HepG2 (cell line): ENCODE measurements around the gene CALML6. TPM values are rescaled to one million over a fixed set of nuclear protein-coding genes. Genes with fewer than 3 reads are reported as not detected.
A peak's percentile ranks its signal among the peaks of the same experiment; 100 is the strongest.

Source experiments
- ATAC-seq: fragments of 200-7000 bp; cut with Tn5 transposase; 3 replicates; pipeline ENCODE4 v1.9.1; 2020; ENCODE audit warnings: mild to moderate bottlenecking, moderate library complexity
- BruUV-seq: library from RNA; stranded (reverse); fragments of 400-500 nt; replicated peaks from 2 replicates; lab custom pipeline; 2021; lab: Mats Ljungman, UMichigan
- CTCF ChIA-PET: fragments of 300-600 bp; formaldehyde crosslinking; extraction: SDS; loops from one replicate; lab custom pipeline; 2021; ENCODE audit warnings: low total read pairs, inconsistent platforms, low intra/inter-chr PET ratio; lab: Yijun Ruan, JAX
- POLR2A ChIA-PET: fragments of 350-600 bp; sonication (Branson Sonifier 250); formaldehyde crosslinking; loops from one replicate; lab custom pipeline; 2020; ENCODE audit warnings: antibody characterized with exemption, inconsistent platforms; lab: Yijun Ruan, JAX
- DNase-seq: peaks from one replicate; pipeline ENCODE4 v3.0.0-alpha.2; 2015; ENCODE audit warnings: low spot score
- FAIRE-seq: peaks from 3 replicates; lab custom pipeline; 2011; peaks lifted over from hg19 to GRCh38; lab: Jason Lieb, UNC
- H2AFZ ChIP-seq: one replicate; pipeline ENCODE4 v1.6.1; 2011; ENCODE audit warnings: low read length, inconsistent platforms
- H3K27ac ChIP-seq: fragments of 300-600 bp; 3 replicates; pipeline ENCODE4 v1.8.0; 2011; ENCODE audit warnings: mixed run types, mild to moderate bottlenecking, mixed read lengths, low read length, inconsistent platforms; ENCODE audit not compliant: insufficient read depth; ENCODE audit errors: extremely low read length
- H3K27me3 ChIP-seq, 2 experiments: fragments of 200-600 bp in 1 of 2; 2 replicates in 1 of 2; 3 replicates in 1 of 2; pipeline versions ENCODE4 v1.6.0 to v1.8.0; 2011; ENCODE audit warnings: low read length in 2 of 2, mild to moderate bottlenecking in 2 of 2, moderate library complexity in 2 of 2, inconsistent platforms in 1 of 2; ENCODE audit not compliant: insufficient read depth in 2 of 2, control insufficient read depth in 1 of 2
- H3K36me3 ChIP-seq, 2 experiments: fragments of 200-600 bp in 1 of 2; replicated peaks in 1 of 2; 2 replicates in 1 of 2; 3 replicates in 1 of 2; pipeline versions ENCODE4 v1.5.1 to v1.8.0; 2011; ENCODE audit warnings: low read length in 2 of 2, inconsistent platforms in 1 of 2; ENCODE audit not compliant: insufficient read depth in 2 of 2, control insufficient read depth in 1 of 2
- H3K4me1 ChIP-seq: 2 replicates; pipeline ENCODE4 v1.5.1; 2012; ENCODE audit warnings: low read length, inconsistent platforms; ENCODE audit not compliant: insufficient read depth
- H3K4me2 ChIP-seq: 2 replicates; pipeline ENCODE4 v1.6.0; 2011; ENCODE audit warnings: low read depth, low read length, inconsistent platforms
- H3K4me3 ChIP-seq, 3 experiments: fragments of 200-600 bp in 1 of 3; sonication (generic), shearing (Covaris generic) in 1 of 3; replicated peaks in 1 of 3; 2 replicates each; pipeline ENCODE4 v1.5.1; 2011 to 2016; ENCODE audit warnings: low read length in 3 of 3, inconsistent platforms in 2 of 3, low read depth in 2 of 3, mild to moderate bottlenecking in 2 of 3, control low read depth in 1 of 3, mixed read lengths in 1 of 3; ENCODE audit not compliant: insufficient read depth in 1 of 3
- H3K79me2 ChIP-seq: one replicate; pipeline ENCODE4 v1.6.1; 2011; ENCODE audit warnings: low read length, inconsistent platforms; ENCODE audit not compliant: insufficient read depth
- H3K9ac ChIP-seq: 2 replicates; pipeline ENCODE4 v1.6.0; 2011; ENCODE audit warnings: mild to moderate bottlenecking, low read depth, low read length, inconsistent platforms; ENCODE audit not compliant: insufficient read depth
- H3K9me3 ChIP-seq: 2 replicates; pipeline ENCODE4 v1.5.1; 2012; ENCODE audit warnings: mild to moderate bottlenecking, low read length
- H4K20me1 ChIP-seq: 2 replicates; pipeline ENCODE4 v1.6.0; 2011; ENCODE audit warnings: inconsistent platforms, mild to moderate bottlenecking, low read length, moderate library complexity; ENCODE audit not compliant: insufficient read depth
- HNRNPK ChIP-seq: fragments of 200-400 bp; formaldehyde crosslinking; IDR thresholded peaks from 2 replicates; pipeline ENCODE4 v1.6.1; 2018; ENCODE audit warnings: low read length, low read depth, moderate library complexity, mild to moderate bottlenecking; ENCODE audit not compliant: poor library complexity, severe bottlenecking
- HNRNPLL ChIP-seq: fragments of 200-400 bp; formaldehyde crosslinking; IDR thresholded peaks from 2 replicates; pipeline ENCODE4 v1.6.1; 2017; ENCODE audit warnings: mild to moderate bottlenecking, low read depth, low read length; ENCODE audit not compliant: poor library complexity, severe bottlenecking
- MAX ChIP-seq: IDR thresholded peaks from 2 replicates; pipeline ENCODE4 v1.6.1; 2012; ENCODE audit warnings: inconsistent platforms
- MXI1 ChIP-seq: IDR thresholded peaks from 3 replicates; pipeline ENCODE4 v1.6.1; 2012; ENCODE audit warnings: low read depth, low read length, inconsistent platforms, borderline replicate concordance
- NFKB2 ChIP-seq: sonication (generic); formaldehyde crosslinking; IDR thresholded peaks from 2 replicates; pipeline ENCODE4 v1.4.0; 2020; ENCODE audit warnings: missing genetic modification reagents, borderline replicate concordance
- SAP130 ChIP-seq: IDR thresholded peaks from 2 replicates; pipeline ENCODE4 v1.6.1; 2016; ENCODE audit warnings: low read depth
- YEATS4 ChIP-seq: sonication (generic); formaldehyde crosslinking; IDR thresholded peaks from 2 replicates; pipeline ENCODE4 v1.4.0; 2020; ENCODE audit warnings: missing genetic modification reagents, borderline replicate concordance
- ZFY ChIP-seq: sonication (generic); formaldehyde crosslinking; IDR thresholded peaks from 2 replicates; pipeline ENCODE4 v1.4.0; 2020; ENCODE audit warnings: missing genetic modification reagents
- ZNF589 ChIP-seq: sonication (generic); formaldehyde crosslinking; conservative IDR thresholded peaks from 2 replicates; pipeline ENCODE4 v1.8.0; 2022; ENCODE audit warnings: mild to moderate bottlenecking, moderate library complexity, missing genetic modification reagents
- WGBS: methylation state at CpG from one replicate; pipeline ENCODE4 v1.1.6; 2017; ENCODE audit warnings: low lambda C conversion rate; 5-methylcytosine and 5-hydroxymethylcytosine counted together
- in situ Hi-C: cut with HindIII; loops from 2 replicates; pipeline ENCODE4 v1.10.0; 2017; ENCODE audit warnings: low pct_unique_long_range_greater_than_20kb; ENCODE audit not compliant: extremely low pct_ligation_motif_present
- intact Hi-C: fragments of 100-400 bp; cut with micrococcal nuclease; formaldehyde crosslinking; loops from one replicate; pipeline ENCODE4 v1.10.0; 2022; ENCODE audit not compliant: unreplicated experiment
- polyA plus RNA-seq, 8 experiments: library from polyadenylated mRNA; depleted of rRNA in 3 of 8; stranded (reverse) in 7 of 8; unstranded in 1 of 8; fragments of >200 nt; fragmentation: Illumina TruSeq in 4 of 8; extraction: Trizol in 4 of 8; gene quantifications; 2 replicates each; pipeline versions ENCODE4 v1.2.1 to v1.2.3, GENCODE V29; 2011 to 2016; ENCODE audit warnings: low read depth in 4 of 8, missing spikeins in 1 of 8, mixed read lengths in 1 of 8; ENCODE audit not compliant: insufficient read depth in 1 of 8
- total RNA-seq, 5 experiments: library from RNA; depleted of rRNA; stranded (reverse); fragments of >200 nt; fragmentation: Illumina TruSeq; extraction: Trizol; gene quantifications; 2 replicates each; pipeline ENCODE4 v1.2.3, GENCODE V29; 2016; ENCODE audit warnings: low read depth in 1 of 5
- TF ChIP-seq, protein P1 (sequence below): IDR thresholded peaks from 2 replicates; pipeline ENCODE4 v1.6.1; 2016; ENCODE audit warnings: missing genetic modification reagents, missing compliant biosample characterization
- TF ChIP-seq, protein P2 (sequence below): sonication (generic); formaldehyde crosslinking; IDR thresholded peaks from 2 replicates; pipeline ENCODE4 v1.4.0; 2020; ENCODE audit warnings: missing genetic modification reagents
- TF ChIP-seq, protein P3 (sequence below), 2 experiments: sonication (generic) in 1 of 2; formaldehyde crosslinking in 1 of 2; IDR thresholded peaks; 2 replicates each; pipeline versions ENCODE4 v1.4.0 to v1.6.1; 2018 to 2020; ENCODE audit warnings: missing genetic modification reagents in 2 of 2, borderline replicate concordance in 1 of 2, low read depth in 1 of 2, mild to moderate bottlenecking in 1 of 2, missing biosample characterization in 1 of 2
- TF ChIP-seq, protein P4 (sequence below): sonication (generic); formaldehyde crosslinking; IDR thresholded peaks from 2 replicates; pipeline ENCODE4 v1.5.0; 2020; ENCODE audit warnings: missing genetic modification reagents, mild to moderate bottlenecking, borderline replicate concordance
- TF ChIP-seq, protein P5 (sequence below): sonication (generic); formaldehyde crosslinking; IDR thresholded peaks from 2 replicates; pipeline ENCODE4 v1.4.0; 2020; ENCODE audit warnings: missing genetic modification reagents

The CALML6 gene
- total and polyA plus RNA-seq, 2 of the 13 experiments (the other 11 are each of a cell fraction or from before 2014, with no cell fraction given) = 0.11 to 0.12 TPM

DNA sequence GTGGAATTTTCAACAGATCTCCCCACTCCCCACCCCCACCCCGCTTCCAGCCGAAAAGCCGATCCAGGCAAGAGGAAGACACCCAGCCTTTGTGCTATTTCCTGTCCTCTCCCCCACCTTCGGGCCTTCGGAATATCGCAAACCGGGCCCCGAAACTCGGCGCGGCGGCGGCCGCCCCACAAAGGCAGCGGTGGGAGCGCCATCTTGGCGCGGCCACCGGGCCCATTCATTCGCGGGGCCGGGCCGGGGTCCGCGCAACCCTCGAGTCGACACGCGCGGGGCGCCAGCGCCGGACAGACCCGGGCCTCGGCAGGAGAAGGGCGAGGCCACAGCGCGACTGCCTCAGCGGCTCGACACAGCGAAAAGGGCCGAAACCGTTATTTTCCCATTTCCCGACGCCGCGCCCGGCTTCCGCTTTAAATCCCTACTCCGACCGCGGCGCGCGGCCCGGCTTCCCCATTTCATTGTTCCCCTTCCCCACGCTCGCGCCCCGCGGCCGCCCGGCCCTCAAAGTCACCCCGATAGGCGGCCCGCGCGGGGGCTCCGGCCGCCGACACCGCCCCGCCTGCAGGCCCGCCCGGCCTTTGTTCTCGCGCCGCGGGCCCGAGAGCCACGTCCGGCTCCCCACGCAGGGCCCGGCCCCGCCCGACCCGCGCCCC lies 25.1 kb upstream of the CALML6 start:
- no peak overlapping the region for H2AFZ ChIP-seq
- no peaks in the 10 kb centered on the region for H3K9me3 ChIP-seq
- ChIA-PET POLR2A (no interaction called here), CTCF (no interaction called here)
- DNase-seq = no peak
- H3K27ac ChIP-seq = peak overlapping the region; percentile 87
- H3K9ac ChIP-seq = peak overlapping the region; percentile 93
- H3K36me3 ChIP-seq = no peaks in the 10 kb centered on the region
- peaks cover 40% of the 10 kb centered on the region for H4K20me1 ChIP-seq
- peaks cover 67% of the 10 kb centered on the region for H3K4me1 ChIP-seq
- peak overlapping the region; percentile 85 to 99 (median 90) for H3K4me3 ChIP-seq
- intact Hi-C loops (no loop called here), in situ Hi-C loops (no loop called here)
- no TSS peak for BruUV-seq
- ATAC-seq = no peak
- under 1% methylated on average over 44 of the region's 88 CpGs for WGBS
- no peaks in the 10 kb centered on the region; a peak in 1 of 5 replicates for H3K27me3 ChIP-seq
- H3K79me2 ChIP-seq = peaks cover 56% of the 10 kb centered on the region
- H3K4me2 ChIP-seq = peak overlapping the region; percentile 76
- FAIRE-seq = no peak
- peak; percentile 64; the same call in 1 of the 2 replicates for TF ChIP-seq YEATS4 (CRISPR knock-in tag)
- TF ChIP-seq MXI1 = 0 out of 3 replicates have a peak, but pooled peaks have one; percentile 13
- TF ChIP-seq, protein P1, sequence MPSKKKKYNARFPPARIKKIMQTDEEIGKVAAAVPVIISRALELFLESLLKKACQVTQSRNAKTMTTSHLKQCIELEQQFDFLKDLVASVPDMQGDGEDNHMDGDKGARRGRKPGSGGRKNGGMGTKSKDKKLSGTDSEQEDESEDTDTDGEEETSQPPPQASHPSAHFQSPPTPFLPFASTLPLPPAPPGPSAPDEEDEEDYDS (CRISPR knock-in tag) = no peak
- TF ChIP-seq MAX = 0 out of 2 replicates have a peak, but pooled peaks have one; percentile 19
- TF ChIP-seq, protein P2, sequence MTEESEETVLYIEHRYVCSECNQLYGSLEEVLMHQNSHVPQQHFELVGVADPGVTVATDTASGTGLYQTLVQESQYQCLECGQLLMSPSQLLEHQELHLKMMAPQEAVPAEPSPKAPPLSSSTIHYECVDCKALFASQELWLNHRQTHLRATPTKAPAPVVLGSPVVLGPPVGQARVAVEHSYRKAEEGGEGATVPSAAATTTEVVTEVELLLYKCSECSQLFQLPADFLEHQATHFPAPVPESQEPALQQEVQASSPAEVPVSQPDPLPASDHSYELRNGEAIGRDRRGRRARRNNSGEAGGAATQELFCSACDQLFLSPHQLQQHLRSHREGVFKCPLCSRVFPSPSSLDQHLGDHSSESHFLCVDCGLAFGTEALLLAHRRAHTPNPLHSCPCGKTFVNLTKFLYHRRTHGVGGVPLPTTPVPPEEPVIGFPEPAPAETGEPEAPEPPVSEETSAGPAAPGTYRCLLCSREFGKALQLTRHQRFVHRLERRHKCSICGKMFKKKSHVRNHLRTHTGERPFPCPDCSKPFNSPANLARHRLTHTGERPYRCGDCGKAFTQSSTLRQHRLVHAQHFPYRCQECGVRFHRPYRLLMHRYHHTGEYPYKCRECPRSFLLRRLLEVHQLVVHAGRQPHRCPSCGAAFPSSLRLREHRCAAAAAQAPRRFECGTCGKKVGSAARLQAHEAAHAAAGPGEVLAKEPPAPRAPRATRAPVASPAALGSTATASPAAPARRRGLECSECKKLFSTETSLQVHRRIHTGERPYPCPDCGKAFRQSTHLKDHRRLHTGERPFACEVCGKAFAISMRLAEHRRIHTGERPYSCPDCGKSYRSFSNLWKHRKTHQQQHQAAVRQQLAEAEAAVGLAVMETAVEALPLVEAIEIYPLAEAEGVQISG (CRISPR knock-in tag) = peak; percentile 52
- no peak for TF ChIP-seq ZNF589 (CRISPR knock-in tag)
- TF ChIP-seq, protein P3, sequence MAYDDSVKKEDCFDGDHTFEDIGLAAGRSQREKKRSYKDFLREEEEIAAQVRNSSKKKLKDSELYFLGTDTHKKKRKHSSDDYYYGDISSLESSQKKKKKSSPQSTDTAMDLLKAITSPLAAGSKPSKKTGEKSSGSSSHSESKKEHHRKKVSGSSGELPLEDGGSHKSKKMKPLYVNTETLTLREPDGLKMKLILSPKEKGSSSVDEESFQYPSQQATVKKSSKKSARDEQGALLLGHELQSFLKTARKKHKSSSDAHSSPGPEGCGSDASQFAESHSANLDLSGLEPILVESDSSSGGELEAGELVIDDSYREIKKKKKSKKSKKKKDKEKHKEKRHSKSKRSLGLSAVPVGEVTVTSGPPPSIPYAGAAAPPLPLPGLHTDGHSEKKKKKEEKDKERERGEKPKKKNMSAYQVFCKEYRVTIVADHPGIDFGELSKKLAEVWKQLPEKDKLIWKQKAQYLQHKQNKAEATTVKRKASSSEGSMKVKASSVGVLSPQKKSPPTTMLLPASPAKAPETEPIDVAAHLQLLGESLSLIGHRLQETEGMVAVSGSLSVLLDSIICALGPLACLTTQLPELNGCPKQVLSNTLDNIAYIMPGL (CRISPR knock-in tag; IDR thresholded peaks at IDR 0.05; ENCODE audit: borderline replicate concordance in 1 of 2, low read depth in 1 of 2) = peak in 1 of 2 experiments; percentile 63; a peak in 2 of 4 replicates
- peak; percentile 56 for TF ChIP-seq ZFY
- peak; percentile 21; the same call in 1 of the 2 replicates for TF ChIP-seq SAP130 (CRISPR knock-in tag)
- TF ChIP-seq NFKB2 (CRISPR knock-in tag) = peak; percentile 47; the same call in 1 of the 2 replicates
- TF ChIP-seq, protein P4, sequence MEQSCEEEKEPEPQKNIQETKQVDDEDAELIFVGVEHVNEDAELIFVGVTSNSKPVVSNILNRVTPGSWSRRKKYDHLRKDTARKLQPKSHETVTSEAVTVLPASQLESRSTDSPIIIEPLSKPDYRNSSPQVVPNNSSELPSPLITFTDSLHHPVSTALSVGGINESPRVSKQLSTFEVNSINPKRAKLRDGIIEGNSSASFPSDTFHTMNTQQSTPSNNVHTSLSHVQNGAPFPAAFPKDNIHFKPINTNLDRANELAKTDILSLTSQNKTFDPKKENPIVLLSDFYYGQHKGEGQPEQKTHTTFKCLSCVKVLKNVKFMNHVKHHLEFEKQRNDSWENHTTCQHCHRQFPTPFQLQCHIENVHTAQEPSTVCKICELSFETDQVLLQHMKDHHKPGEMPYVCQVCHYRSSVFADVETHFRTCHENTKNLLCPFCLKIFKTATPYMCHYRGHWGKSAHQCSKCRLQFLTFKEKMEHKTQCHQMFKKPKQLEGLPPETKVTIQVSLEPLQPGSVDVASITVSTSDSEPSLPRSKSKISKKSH = no peak
- peak; percentile 35 for TF ChIP-seq HNRNPLL
- peak; percentile 24 for TF ChIP-seq HNRNPK
- TF ChIP-seq, protein P5, sequence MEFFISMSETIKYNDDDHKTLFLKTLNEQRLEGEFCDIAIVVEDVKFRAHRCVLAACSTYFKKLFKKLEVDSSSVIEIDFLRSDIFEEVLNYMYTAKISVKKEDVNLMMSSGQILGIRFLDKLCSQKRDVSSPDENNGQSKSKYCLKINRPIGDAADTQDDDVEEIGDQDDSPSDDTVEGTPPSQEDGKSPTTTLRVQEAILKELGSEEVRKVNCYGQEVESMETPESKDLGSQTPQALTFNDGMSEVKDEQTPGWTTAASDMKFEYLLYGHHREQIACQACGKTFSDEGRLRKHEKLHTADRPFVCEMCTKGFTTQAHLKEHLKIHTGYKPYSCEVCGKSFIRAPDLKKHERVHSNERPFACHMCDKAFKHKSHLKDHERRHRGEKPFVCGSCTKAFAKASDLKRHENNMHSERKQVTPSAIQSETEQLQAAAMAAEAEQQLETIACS = peak; percentile 65
